Hematopoietic multipotent progenitor cell treated with erythropoietin and hydrocortisone succinate and interleukin-3 and kit ligand, for 15 days (in vitro differentiated cells): Measurements from ENCODE around the gene PPRC1.

Experiments
- DNase-seq: peaks from one replicate; pipeline ENCODE4 v3.0.0-alpha.2; 2015; ENCODE audit warnings: low spot score

The PPRC1 gene

DNA sequence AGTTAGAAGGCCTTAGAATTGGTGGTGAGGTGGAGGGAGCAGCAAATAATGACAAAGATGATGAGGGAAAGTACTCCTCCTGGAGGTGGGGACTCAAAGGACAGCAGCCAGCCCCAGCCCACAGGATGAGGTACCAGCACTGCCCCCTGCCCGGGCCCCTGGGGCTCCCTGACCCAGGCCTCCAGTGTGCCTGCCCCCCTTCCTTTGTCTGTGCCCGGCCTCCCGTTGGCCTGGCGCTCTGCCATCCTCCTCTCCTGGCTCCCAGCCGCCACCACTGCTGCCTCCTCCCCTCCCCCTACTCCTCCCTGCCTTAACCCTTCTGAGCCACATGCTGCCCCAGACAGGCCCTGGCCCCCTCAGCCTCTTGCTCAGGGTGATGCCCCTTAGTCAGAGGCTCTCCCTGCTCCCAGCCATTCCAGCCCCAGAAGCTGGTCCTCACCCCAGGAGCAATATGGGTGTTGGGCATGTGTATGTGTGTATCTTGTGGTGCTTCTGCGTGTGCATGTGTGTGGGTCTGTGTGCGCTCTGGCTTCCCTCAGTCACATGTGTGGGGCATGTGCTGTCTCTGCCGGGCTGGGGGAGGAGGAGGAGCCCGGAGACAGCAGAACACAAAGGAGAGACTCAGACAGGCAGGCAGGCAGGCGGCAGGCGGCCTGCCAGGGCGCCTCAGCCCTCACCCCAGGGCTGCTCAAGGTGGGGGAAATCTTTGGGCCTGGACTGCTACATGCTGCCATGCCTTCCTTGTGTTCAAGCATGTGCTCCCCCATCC lies 15.3 kb upstream of the PPRC1 start:
- DNase-seq, result peak; percentile 77

DNA sequence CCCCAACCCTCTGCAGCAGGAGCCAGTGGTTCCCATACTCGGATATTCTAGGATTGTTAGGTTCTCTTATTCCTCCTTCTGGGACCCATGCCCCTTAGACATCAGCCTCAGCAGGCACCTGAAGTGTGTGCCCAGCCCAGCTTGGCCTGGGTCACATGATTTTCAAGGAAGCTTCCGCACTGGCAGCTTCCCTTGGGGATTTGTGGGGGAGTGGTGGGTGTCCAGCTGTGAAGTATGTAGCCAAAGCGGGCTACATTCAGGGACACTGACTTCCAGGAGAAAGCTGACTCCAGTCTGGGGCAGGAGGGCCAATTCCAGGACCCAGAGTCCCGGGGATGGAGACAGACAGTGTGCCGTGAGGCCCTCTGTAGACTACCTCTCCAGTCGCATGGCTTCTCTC lies 14.0 kb upstream of the PPRC1 start:
- no peak for DNase-seq

DNA sequence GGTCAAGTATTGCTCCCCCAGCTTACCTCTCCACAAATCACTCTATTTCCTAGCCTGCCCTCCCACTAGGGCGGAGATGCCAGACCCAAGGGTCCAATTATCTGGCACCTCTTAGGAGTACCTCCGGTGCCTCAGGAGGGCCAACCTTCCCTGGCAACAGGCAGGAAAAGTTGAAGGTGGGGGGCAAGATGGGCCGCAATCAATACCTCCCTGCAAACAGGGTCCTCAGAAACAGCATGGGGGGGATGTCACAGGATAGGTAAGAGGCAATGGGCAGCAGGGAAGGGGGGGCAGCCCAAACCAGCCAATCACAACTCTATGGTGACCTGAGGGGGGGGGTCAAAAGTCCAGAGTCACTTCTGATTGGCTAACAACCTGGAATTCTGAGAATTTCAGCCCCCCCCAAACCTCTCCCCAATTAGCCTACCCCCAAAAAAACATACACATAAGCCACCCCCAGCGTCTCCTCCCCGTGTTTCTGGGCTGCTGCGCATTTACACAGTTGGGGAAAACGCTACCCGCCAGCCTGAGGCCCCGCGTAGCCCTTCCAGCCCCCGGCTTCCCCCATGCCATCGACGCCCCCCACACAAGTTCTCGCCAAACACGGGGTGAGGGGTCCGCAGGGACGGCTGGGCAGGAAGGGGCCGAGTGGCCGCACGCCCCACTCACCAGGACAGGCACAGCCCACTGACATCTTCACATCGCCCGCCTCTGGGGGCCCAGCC lies 13.3 kb upstream of the PPRC1 start:
- DNase-seq, result peak; percentile 61

DNA sequence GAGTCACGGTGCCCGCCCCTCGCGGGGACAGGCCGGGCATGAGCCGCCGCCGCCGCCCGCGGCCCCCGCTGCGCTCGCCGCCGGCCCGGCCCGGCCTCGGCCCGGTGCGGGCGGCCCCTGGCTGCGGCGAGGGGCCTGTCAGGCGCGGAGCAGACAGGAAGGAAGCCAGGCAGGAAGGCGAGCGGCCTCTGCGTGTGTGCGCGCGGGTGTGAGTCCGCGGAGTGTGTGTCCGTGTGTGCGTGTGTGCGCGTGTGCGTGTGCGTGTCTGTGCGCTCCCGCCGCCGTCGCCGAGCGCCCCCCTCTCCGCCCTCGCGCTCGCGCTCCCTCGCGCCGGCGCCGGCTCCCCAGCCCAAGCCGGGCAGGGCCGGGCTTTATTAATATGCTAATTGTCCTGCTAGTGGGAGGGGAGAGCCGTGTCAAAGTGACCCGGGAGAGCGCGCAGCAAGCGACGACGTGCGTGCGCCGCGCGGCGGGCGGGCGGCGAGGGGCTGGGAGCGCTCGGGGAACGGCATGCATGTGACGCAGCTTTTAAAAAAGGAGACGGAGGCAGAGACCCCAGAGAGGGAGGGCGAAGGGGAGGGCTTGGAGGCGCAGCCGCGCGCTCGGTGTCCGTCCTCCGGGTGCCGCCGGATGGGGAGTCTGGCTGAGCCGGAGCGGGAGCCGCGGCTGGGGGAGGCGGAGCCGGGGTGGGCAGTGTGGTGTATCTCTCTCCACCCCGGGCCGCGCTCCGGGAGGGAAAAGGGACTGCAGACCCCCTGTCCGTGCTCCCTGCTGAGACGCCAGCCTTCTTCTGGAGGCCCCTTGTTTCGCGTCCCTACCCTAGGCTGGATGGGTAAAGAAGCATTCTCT lies 12.5 kb upstream of the PPRC1 start, which contains the start of gene LDB1:
Gene LDB1, minus strand, starts transcription at position 227 of the 849 bp plus-strand sequence. CDS start 258 bp downstream, outside the sequence.
- DNase-seq, result peak; percentile 77

DNA sequence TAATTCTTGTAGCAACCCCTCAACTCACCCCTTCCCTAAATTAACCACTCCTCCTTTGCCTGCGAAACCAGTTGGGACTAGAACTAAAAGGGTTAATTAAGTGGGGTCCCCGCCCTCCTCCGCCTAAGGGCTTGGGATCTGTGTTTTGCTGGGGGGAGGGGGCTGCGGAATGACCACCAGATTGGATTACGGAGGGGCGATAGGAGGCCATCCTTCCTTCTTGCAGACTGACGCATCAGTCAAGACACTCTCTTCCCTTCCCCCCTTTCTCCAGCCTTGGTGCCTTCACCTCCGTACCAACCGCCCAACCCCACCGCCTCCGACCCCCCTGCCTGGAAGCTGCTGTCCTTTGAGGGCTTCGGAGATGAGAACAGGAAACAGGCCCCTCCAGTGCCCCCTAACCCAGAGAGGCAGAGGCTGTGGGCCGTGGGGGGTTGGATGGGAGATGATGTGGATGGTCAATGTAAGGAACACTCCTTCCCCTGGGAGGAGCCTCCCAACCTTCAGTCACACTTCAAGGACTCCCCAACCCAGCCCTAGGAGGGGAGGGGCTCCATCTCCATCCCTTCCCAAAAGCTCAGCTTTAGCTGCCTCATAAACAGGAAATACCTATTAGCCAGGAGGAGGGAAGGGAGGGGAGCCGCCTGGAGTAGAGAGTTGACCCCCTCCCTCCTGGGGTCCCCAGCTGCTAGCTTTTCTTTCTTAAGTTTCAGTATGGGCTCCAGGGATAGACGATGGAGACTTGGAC lies 11.7 kb upstream of the PPRC1 start:
- no peak for DNase-seq

DNA sequence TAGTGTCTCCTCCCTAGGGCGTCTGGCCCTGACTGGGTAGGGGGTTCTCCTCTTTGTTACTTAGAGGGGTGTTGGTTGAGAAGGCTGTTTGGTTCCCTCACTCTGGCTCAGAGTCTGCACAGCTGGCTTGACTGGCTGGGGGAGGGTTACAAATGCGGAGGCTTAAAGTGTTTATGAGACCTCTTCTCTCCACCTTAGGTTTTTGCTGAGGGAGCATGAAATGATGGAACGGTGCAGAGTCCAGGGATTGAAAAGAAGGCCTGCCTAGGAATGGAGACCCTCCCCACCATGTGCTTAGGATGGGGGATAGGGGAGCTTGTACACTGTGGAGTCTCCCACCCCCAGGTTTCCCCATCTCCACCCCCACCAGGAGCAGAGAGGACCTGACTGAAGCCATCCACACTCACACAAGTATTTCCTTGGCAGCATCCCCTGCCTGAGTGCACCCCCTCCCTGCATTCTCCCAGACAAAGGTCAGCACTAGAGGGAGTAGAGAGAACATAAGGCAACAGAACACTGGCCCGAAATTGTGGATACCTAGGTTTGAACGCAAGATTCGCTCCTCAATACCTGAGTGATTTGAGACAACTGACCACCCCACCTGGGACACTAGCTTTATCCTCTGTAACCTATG lies 11.0 kb upstream of the PPRC1 start:
- DNase-seq, result no peak

DNA sequence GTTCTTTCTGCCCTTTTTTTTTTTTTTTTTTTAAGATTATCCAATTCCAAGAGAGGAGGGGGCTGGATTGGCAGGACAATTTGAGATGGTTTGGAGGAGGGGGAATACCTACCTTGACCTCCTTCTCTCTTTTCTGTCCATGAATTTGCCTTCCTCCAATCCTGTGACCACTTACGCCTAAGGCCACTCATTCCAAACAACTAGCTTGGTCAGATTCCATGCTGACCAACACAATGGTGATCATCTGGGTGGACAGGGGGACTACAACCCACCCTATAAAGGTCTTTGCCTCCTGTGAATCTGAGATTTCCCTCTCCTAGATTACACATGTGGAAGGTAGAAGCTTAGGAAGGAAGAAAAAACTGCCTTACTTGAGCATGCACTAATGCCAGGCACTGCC lies 10.4 kb upstream of the PPRC1 start:
- DNase-seq, result no peak

DNA sequence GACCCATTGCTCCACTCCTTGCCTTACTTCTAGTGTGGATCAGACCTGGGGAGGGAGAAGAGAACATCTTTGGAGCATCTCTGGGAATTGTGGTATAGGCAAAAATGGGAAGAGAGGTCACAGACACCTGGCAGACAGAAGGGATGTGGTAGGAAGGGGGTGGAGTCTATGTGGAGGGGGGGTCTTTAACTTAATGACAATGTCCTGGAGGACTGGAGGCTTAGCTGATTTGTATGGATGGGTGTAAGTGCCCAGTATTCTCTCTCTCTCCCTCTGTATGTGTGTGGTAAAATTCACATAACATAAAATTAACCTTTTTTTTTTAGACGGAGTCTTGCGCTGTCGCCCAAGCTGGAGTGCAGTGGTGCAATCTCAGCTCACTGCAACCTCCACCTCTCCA lies 9.6 kb upstream of the PPRC1 start:
- DNase-seq, result no peak

DNA sequence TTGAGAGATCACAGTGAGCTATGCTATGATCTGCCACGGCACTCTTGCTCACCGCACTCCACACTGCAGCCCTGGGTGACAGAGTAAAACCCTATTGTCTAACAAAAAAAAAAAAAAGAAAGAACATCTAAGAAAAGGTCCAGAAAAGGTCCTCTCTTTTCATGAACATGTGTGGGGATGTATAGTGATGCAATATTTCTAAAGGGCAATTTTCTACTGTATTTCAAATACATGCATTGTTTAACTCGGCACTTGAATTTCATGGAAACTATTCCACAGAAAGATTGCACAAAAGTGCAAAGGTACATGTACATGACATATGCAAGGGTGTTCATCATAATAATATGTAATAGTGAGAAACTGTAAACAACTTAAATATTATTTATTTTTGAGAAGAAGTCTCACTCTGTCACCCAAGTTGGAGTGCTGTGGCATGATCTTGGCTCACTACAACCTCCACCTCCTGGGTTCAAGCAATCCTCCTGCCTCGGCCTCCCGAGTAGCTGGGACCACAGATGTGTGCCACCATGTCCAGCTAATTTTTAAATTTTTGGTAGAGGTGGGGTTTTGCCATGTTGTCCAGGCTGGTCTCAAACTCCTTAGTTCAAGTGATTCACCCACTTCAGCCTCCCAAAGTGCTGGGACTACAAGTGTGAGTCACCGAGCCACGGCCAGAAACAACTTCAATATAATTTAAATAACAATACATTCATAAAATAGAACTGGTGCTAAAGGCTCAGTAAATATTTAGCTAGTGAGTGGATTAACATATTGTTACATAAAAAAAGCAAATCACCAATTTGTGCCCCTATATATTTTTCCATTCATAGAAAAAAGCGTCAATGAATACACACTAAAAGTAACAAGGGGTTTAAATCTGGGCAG lies 1.3 kb upstream of the PPRC1 start:
- no peak for DNase-seq

DNA sequence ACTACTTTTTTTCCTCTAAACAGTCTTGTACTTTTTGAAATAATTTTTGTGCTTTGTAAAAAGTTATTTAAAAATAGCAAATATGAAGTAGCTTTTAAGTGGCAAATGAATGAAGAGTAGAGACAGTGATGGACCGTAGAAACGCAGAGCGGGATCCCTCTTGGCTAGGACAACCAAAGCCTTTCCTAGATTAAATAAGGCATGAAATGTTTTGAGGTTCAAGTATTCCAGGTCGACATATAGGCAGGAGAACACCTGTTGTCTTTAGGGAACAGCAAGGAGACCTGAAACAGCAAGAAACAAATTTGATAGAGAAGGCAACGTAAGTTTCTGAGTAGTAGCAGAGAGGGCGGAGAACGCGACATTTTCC lies 662 bp upstream of the PPRC1 start:
- DNase-seq, result no peak

DNA sequence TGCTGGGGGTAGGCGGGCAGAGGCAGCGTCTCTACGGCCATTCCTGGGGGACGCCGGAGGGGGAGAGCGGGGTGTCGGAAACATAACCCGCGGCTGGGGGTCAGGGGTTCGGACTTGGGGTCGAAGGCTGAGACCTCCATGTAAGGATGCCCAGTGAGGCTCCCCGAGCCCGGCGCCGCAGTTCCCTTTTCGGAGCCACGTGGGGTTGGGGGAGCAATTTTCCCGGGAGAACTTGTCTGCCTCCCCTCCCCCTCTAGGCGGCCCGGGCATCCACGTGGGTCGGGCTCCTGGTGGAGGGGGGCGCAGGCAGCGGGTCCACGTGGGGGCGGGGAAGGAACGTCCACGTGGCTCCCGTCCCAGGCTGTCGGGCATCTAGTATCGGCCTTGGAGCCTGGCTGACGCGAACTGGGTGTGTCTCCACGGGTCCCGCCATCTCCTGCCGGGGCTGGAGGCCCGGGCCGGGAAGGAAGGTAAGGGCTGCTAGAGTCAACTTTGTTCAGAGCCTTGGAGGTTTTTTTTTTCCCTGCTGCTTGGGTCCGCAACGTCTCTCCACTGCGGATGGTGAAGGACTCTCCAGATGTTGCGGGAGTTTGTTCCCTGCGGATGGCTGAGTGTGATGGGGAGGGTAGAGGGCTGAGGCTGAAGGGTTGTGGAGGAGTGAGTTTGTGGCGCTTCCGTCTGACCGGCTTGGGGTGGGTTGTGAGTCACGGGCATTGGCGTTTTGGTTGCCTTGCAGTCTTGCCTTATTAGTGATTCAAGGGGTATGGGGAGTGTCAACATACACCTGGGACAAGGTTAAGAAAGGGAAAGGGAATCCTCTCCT lies 744 bp downstream of the PPRC1 start:
- DNase-seq, result peak; percentile 58

DNA sequence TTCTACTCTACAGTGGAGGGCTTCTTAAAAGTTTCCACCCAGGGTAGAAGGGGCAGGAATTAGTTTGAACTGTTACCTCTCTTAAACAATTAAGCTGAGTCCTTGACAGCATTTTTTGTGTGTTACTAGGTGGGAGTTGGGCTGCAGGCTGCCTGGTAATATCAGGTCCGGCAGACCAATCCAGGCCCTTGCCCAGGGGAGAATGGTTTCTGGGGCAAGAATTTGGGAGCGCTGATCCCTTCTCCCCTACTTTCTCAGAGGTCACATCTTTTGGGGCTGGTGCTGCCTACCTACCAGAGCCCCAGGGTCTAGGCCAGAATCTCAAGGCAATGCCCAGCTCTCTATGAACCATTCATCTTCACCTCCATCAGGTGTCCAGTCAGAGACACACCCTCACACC lies 1.6 kb downstream of the PPRC1 start:
- DNase-seq, result no peak

DNA sequence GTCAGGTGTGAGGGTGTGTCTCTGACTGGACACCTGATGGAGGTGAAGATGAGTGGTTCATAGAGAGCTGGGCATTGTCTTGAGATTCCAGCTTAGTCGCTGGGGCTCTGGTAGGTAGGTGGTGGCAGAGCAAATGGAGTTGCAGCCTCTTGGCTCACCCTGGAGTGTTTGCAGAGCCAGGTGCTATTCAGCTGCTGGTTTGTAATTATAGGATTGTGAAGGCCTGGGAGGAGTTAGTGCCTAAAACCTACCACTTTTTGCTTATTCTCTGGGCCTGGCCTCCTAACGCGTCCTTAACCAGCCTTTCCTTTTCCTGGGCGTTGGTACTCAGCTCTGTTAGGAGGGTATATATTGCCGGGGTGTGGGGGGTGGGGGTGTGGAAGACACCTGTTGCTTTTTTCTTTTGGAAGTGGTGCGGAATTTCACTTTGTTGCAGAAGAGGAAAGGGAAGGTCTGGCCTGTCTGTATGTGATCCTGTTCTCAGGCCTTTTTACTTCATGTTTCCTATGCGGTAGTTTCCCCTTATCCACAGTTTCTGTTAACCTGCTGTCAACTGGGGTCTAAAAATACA lies 3.2 kb downstream of the PPRC1 start:
- no peak for DNase-seq

DNA sequence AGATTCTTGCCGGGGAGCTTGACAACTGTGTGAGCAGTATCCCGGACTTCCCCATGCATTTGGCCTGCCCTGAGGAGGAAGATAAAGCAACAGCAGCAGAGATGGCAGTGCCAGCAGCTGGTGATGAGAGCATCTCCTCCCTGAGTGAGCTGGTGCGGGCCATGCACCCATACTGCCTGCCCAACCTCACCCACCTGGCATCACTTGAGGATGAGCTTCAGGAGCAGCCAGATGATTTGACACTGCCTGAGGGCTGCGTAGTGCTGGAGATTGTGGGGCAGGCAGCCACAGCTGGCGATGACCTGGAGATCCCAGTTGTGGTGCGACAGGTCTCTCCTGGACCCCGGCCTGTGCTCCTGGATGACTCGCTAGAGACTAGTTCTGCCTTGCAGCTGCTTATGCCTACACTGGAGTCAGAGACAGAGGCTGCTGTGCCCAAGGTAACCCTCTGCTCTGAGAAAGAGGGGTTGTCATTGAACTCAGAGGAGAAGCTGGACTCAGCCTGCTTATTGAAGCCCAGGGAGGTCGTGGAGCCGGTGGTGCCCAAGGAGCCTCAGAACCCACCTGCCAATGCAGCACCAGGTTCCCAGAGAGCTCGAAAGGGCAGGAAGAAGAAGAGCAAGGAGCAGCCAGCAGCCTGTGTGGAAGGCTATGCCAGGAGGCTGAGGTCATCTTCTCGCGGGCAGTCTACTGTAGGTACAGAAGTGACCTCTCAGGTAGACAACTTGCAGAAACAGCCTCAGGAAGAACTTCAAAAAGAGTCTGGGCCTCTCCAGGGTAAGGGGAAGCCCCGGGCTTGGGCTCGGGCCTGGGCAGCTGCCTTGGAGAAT lies 6.7 kb downstream of the PPRC1 start:
- DNase-seq, result no peak

DNA sequence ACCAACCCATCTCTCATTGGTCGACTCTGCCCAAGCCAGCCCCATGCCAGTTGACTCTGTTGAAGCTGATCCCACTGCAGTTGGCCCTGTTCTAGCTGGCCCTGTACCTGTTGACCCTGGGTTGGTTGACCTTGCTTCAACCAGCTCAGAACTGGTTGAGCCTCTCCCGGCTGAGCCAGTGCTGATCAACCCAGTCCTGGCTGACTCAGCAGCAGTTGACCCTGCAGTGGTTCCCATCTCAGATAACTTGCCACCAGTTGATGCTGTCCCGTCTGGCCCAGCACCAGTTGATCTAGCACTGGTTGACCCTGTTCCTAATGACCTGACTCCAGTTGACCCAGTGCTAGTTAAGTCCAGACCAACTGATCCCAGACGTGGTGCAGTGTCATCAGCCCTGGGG lies 7.4 kb downstream of the PPRC1 start:
- DNase-seq, result no peak

DNA sequence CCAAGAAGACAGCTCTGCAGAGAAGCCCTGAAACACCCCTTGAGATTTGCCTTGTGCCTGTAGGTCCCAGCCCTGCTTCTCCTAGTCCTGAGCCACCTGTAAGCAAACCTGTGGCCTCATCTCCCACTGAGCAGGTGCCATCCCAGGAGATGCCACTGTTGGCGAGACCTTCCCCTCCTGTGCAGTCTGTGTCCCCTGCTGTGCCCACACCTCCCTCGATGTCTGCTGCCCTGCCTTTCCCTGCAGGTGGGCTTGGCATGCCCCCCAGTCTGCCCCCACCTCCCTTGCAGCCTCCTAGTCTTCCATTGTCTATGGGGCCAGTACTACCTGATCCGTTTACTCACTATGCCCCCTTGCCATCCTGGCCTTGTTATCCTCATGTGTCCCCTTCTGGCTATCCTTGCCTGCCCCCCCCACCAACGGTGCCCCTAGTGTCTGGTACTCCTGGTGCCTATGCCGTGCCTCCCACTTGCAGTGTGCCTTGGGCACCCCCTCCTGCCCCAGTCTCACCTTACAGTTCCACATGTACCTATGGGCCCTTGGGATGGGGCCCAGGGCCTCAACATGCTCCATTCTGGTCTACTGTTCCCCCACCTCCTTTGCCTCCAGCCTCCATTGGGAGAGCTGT lies 8.2 kb downstream of the PPRC1 start:
- DNase-seq, result no peak

DNA sequence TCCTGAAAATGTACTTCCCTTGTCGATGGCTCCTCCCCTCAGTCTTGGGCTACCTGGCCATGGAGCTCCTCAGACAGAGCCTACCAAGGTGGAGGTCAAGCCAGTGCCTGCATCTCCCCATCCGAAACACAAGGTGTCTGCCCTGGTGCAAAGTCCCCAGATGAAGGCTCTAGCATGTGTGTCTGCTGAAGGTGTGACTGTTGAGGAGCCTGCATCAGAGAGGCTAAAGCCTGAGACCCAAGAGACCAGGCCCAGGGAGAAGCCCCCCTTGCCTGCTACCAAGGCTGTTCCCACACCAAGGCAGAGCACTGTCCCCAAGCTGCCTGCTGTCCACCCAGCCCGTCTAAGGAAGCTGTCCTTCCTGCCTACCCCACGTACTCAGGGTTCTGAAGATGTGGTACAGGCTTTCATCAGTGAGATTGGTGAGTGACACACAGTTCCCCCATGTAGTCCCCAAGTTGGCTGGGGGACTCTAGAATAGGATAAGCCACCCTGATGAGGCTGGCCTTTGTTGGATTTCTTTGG lies 8.8 kb downstream of the PPRC1 start:
- DNase-seq, result no peak
